Islet of Langerhans (tissue), 1 donor: ENCODE results near the gene GGTLC3.
"Not testable (repeated sequence)": the region's sequence is repeated elsewhere in the genome, so short reads cannot be mapped to it uniquely, and the experiment has no call there.

ENCODE experiments used
- FAIRE-seq: peaks from one replicate; lab custom pipeline; 2011; peaks lifted over from hg19 to GRCh38; lab: Jason Lieb, UNC

GGTLC3 gene

DNA sequence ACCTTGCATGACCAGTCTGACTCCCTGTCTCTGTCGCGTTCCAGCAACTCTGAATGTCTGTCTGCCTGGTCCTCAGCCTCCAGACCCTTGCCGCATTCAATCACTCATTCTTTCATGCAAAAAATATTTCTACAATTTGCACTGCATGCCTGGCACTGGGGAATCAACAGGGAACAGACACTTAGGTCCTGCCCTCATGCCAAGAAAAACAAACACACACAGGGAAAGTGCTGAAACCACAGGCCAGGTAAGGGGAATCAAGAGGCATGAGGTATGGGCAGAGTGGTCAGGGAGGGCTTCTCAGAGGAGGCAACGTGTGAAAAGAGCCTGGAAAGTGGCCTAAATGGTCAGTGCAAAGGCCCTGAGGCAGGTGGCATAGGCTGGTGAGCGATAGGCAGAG, at the start of gene GGTLC3:
Gene GGTLC3 (minus strand): TSS at position 101 of the 400 bp plus-strand sequence. CDS start 264 bp downstream, outside the sequence.
- not testable (repeated sequence) for FAIRE-seq

DNA sequence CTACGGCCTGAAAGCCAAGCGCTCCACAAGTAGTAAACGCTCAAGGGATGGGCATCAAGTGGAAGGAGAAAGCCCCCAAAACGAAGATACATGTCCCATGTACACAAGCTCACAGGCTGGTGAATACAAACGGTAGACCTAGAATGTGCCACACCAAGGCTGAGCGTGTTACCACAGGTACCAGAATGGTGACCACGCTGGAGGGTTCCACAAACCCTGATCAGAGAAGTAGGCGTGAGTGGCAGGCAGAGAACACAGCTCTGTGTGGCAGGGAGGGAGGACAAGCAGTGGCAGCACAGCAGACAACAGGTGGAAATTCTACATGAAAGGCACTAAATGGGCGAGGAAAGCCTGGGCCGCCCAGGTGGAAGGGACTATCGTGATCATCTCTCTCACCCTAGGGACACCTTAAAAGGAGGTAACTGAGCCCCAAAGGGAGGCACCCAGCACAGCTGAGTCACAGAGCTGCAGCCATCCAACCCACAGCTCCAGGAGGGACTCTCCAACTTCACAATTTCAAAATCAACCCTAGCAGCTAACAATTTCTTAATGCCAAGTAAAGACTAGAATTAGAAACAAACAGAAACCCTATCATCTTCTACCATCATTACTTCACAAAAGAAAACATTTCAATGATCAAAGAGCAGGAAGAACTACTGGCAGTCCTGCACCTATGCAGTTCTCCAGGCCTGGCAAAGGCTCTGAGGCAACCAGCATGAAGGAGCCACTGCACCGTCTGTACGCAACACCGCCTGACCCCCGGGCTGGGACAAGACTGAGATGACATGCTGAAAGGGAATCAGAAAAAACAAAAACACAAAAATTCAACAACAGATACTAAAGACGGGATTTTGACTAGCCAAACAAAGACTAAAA, 42.4 kb upstream of the GGTLC3 start:
- FAIRE-seq = not testable (repeated sequence)

DNA sequence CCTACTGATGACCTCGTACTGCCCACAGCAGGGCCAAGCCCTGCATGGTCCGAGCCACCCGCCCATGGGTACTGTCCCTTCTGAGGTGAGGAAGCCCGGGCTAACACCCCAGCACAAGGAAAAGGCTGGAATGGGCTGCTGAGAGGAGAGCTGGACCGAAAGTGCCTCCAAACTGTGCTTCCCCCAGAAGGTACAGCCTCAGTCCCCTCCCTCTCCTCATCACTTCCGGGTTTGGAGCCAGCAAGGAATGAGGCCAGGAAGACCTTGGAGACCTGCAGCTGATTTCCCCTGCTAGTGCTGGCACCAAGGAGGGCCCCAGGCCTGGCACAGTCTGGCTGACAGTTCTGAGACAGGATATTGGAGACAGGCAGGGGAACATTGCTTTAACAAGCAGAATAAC, 41.0 kb upstream of the GGTLC3 start:
- not testable (repeated sequence) for FAIRE-seq

DNA sequence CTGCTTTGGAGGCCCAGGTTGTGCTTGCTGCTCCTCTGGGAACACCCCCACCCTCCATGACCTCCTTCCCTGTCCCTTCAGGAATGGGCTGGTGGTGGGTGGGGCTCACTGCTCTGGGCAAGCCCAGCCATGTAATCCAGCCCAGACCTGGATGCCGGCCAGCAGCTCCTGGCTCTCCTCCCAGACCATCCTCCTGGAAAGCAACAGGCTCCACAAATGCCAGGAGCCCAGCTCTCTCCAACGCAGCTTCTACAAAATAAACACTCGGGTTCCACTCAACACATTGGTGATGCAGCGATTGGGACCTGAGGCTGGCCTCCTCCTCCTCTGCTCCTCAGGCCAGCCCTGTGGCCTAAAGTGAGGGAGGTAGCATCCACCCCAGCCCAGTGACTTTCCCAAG, 40.6 kb upstream of the GGTLC3 start:
- not testable (repeated sequence) for FAIRE-seq

DNA sequence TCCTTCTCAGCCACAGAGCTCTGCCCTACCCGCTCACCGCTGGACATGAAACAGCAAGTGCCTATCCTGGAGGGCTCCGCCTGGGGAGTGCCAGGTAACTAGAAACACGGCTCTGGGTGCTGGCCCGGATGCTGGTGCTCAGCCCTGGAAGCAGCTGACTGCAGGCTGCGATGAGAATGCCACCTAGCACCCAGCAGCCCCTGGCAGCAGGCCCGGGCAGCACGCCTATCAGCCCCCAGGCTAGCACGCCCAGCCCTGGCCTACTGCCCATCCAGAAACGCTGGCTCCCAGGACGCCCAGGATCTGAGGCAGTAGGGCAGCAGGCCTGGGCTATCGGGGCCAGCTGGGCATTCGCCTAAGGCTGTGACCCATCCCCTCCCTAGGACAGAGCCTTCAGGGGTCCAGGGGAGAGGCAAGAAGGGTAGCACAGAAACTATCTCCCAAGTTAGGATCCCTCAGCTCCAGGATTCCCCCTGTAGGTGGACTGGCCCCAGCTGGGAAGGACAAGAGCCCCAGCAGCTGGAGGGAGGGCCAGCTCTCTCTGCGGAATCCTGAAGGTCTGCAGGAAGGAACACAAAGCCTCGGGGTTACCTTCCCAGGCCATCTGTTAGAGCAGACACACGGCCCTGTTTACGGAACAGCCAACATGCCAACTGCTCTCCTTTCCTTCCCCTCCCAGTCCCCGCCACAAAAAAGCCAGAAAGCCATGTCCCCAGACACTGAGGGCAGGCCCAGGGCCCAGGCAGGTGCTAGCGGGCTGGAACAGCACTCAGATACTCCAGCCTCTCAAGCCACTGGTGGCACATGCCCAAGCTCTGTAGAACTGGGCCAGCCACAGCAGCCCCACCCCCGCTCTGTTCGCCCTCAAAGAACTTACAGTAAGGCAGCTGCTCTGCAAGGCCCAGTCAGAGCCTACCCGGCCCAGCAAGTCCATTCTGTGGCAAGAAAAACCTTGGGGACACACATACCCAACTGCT, 36.6 kb upstream of the GGTLC3 start:
- FAIRE-seq = not testable (repeated sequence)

DNA sequence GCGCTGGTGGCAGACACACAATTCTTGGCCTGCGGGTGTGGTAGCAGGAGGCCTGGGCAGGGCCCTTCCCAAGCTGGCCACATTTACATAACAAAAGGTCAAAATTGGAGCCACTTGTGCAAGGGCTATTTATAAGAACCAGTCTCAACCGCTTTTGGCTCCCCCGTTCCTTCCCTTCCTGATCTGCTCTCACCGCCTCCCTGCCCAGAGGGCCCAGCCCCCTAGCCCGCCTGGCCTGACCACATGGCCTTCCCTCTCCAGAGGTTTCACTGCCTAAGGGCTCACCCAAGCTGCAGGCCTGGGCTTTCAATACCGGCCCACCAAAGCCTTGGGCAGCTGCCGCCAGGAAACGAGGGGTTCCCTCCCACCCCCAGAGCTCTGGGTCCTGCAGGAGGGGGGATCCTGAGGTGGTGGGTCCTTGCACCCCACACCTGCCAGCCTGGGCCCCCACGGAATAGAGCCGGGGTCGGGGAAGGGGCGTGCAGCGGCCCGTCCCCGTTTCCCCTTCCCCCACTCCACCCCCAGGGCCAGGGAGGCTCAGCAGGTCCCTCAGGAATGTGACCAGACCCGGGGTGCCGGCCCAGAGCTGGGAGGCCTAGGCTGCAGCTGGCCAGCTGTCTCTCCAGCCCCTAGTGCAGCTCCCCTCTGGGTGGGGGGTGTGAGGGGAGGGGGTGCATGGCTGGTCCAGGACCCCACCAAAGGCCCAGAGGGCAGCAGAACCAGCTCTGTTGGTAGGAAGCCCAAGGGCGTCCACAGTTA, 35.1 kb upstream of the GGTLC3 start:
- FAIRE-seq = not testable (repeated sequence)

DNA sequence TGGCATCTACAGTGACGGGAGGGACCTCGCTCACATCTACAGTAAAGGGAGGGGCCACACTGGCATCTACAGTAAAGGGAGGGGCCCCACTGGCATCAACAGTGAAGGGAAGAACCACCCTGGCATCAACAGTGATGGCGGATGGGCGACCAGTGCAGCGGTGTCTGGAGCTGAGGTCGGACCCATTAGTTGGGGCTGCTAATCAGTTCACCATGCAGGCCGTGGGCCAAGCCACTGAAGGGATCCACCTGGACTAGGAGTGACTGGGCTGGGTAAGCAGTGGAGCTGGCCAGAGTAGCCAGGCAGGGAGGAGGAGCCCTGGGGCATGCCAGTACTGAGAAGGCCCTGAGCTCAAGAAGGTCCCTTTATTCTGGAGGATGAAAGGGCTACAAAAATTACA, 33.1 kb upstream of the GGTLC3 start:
- not testable (repeated sequence) for FAIRE-seq

DNA sequence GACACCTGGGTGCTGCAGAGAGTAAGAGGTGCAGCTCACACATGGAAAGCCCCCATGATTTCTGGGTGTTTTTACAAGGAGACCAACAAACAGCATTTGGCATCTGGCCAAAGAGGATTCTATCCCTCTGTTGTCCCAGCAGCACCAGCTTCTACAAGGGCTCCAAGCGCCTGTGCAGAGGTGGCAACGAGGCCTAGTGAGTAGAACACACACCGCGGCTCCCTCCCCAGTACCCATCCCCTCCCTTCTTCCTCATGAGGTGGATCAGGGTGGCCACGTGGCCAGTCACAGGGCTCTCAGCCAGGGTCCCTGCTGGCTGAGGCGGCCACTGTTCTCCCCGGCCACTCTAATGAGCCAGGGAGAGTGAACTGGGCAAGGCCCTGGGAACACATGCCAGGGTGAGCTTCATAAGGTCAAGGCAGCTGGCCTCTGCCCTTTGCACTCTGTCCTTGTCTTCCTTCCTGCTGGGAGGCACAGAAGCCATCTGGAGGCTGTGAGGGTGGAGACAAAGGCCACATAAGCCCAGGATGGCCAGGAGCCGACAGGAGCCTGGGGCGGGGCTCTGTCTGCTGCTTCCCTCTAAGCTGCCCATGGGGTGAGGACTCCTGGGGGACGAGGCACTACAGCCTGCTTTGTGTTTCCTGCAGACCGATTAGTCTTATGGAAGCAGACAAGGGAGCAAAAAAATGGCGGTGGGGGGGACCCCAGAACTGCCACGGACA, 31.7 kb upstream of the GGTLC3 start:
- FAIRE-seq = not testable (repeated sequence)

DNA sequence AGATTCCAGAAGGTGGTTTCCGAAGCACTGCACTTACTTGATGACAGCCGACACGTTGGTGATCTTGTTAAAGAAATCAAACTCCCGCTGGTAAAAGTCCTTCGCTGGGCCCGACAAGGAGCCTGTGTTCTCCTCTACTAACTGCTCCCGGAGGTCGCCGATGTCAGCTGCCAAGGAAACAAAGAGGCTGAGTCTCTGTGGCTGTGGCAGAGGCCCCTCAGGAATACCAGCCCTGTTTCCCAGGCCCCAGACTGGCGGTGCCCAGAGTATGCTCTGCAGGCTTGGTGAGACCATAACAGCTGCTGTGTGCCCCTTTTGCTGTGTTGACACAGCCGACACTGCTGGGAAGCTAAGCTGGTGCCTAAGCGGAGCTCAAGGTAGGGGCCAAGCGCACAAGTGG, 26.7 kb upstream of the GGTLC3 start:
- not testable (repeated sequence) for FAIRE-seq

DNA sequence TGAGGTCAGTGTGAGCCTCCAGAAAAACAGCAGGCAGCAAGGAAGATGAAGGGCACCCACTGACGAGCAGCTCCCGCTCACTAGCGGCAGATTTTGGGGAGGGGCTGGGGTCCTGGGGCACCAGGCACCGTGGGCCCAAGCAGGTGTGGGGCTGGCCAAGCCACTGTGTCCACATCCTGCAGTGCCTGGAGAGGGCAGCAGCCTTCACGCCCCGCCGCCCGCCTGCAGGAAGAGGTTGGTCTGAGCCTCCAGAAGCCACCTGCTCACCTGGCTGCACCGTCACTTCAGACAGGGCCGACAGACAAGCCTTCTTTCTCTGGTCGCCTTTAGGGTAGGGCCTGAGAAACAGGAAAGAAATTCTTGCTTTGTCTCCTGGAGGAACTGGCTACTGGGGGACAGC, 25.4 kb upstream of the GGTLC3 start:
- FAIRE-seq = not testable (repeated sequence)

DNA sequence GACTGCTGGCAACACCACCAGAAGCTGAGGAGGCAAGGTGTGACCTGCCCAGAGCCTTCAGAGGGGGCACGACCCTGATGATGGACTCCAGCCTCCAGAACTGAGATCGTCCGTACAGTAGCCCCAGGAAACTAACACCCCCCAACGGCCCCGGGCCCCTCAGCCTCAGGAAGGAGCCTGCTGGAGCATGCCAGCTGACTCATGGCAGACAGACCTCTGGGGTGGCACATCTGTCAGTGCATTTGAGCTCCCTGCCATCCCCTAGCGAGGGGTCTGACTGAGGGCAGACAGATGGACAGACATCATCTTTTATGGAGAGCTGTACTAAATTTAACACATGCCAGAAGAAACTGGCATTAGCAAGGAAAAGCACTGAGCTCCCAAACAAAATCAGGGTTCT, 22.0 kb upstream of the GGTLC3 start:
- not testable (repeated sequence) for FAIRE-seq

DNA sequence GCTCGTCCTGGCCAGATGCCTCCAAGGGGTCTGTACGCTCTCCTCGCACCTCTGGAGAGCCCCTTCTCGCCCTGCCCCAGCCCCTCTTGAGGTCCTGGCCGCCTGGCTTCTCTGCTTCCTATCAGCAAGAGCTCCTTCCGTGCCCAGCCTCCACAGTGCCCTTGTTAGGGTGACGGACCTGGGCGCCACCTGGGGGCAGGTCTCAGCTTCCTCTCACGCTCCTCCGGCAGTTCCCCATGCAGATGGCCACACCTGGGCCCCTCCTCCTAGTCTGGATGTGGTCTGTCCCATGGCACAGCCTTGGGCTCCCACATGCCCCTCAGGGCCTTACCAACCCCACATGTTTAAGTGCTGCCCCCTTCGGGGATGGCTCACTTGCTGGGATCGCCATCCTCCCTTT, 16.4 kb upstream of the GGTLC3 start:
- not testable (repeated sequence) for FAIRE-seq

DNA sequence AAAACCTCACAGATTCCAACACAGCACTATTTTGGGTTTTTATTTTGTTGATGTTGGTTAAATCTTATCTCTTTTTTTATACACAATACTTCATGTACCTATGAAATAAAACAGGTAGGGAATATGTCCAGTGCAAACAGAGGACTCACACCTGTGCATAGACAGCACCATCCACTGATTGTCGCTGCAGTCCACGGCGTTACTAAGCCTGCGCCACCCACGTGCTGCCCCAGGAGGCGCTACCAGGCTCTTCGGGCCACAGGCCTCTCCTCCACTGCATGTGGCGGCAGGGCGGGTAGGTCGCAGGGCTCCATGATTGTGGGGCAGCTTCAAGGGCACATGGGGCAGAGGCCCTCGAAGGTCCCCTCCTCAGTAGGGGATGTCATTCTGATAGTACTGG, 15.7 kb upstream of the GGTLC3 start:
- not testable (repeated sequence) for FAIRE-seq

DNA sequence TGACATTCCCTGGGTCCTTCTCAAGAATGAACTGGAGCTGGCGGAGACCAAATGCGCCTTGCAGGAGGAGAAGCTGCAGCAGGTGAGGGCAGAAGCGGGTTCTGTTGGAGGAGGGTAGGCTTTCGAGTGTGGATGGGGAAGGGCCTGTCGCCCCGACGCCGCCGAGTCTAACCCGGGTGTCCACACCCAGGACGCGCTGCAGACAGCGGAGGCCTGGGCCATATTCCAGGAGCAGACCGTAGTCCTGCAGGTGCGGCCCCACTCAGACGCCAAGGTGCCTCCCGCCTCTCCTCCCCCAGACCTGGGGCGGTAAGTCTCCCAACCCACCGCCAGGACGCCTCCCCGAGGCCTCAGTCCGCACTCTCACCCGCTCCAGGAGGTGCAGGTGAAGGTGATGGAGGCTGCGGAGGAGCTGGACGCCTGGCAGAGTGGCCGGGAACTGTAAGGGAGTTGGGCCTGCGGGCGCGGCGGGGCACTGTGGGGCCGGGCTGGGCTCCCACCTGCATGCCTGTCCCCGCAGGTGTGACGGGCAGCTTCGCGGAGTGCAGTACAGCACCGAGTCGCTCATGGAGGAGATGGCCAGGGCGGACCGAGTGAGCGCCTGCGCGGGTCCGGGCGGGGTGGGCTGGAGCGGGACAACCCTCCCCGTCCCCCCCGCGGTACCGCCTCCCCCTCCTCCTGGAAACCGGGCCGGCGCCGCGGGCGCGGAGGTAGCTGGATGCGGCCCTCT, 11.6 kb upstream of the GGTLC3 start:
- not testable (repeated sequence) for FAIRE-seq

DNA sequence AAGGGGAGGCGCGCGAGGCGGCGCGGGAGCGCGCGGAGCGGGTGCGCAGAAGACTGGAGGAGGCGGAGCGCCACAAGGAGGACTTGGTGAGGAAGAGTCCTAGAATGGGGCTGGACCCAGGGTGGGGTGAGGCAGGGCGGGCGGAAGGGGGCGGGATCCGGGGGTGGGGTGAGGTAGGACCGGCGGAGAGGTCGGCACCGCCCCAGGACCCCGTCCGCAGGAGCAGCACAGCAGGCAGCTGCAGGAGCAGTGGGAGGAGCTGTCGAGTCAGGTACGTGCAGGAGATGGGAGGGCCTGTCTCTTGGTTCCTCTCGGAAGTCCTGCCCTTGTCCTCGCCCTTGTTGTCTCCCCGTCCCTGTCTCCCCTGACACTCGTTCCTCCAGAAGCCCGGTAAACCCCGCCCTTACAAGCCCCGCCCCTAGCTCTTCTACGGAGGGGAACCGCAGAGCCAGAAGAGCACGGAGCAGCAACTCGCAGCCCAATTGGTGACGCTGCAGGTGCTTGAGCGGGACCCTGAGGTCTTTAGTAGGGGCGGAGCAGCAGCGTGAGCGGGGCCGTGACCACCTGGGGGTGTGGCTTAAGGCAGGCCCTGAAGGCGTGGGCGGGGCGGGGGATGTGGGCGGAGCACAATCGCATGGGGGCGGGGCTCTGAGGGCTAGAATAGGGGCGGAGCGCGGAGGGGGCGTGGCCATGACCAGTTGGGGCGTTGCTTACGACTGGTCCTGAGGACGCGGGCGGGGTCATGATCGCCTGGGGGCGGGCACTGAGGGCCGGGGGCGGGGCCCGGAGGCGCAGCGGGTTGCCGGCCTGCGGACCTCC, 10.8 kb upstream of the GGTLC3 start:
- not testable (repeated sequence) for FAIRE-seq

DNA sequence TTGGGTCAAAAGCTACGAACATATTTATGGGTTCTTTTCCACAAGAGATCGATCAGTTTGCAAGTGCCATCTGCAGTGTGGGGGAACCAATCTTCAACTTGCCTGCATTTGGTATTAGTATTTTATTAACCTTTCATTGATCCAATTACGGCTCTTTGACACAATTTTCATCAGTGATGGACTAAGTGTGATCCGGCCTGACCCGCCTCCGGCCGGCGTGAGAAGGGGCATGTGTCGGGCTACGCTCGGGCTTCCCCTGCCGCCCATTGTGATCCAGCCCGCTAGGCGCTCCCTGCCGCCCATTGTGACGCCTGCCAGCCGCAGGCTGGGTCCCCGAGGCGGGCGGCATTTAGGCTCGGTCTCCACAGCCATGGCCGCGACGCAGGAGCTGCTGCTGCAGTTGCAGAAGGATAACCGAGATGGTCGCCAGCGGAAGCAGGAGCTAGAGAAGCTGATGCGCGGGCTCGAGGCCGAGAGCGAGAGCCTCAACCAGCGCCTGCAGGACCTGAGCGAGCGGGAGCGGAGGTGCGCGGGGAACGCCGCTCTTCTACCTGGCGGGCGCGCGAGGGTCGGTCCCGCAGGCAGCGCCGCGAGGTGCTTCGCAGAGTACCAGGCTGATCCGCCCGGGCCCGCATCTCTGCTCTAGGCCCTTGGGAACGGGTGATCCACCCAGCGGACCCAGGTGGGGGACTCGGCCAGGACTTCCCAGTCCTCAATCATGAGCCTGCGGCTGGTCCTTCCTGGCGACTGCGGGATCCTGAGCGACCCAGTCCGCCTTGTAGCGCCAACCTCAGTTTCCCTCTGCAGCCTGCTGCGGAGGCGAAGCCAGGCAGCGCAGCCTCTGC, 10.0 kb upstream of the GGTLC3 start, which contains the start of gene TMEM191B:
Gene TMEM191B (plus strand): TSS at position 51 of the 845 bp plus-strand sequence. CDS start 179 bp downstream, at position 230.
- not testable (repeated sequence) for FAIRE-seq

DNA sequence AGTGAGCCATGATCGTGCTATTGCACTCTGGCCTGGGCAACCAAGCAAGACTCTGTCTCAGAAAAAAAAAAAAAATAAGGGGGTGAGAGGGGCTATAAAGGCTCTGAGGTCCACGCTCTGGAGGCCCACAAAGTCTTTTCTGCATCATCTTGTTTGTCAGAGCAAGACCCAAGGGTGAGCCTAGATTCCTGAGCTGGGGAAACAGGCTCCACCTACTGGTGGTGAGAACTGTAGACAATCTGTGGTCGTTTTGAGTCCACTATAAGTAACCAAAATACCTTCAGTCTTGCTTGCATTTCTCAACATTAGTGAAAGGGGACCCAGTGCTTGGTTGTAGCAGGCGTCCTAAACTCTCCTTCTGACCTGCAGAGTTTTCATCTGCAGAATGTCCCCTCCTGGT, 5.4 kb upstream of the GGTLC3 start:
- FAIRE-seq = not testable (repeated sequence)

DNA sequence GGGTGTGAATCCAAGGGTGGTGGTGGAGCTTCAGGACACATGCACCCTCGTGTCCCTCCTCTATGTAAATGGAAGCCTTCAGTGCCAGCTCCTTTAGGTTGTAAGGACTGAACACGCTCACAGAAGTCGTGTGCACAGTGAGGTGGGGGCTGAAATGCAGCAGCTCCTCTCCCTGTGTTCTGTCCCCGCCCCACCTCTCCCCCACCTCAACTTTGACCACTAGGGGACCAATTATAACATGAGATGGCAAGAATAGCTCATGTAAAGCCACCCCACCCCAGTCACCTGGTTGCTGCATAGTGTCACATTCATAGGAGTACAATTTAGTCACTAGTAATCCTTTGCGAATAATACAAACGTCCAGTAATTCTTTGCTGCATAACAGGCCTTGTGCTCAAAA, 4.8 kb upstream of the GGTLC3 start:
- FAIRE-seq = not testable (repeated sequence)

DNA sequence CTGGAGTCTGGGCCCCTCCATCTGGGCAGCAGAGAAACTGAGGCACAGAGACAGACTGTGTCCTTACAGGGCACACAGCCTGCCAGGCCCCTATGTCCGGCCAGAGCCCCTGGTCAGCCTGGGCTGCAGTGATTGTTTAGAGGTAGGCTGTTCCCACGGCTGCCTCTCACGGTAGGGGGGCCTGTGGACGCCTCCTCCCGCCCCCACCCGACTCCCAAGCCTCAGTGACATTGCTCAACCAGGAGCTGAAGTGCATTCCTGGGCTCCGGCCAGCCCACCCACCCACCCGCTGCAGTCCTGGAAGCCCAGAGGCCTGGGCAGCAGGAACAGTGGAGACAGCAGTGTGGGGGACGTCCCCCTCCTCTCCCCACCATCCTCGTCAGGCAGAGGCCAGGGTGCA, 4.5 kb downstream of the GGTLC3 start:
- not testable (repeated sequence) for FAIRE-seq
